ENCODE measurements around the gene TXNDC11.

The TXNDC11 gene

DNA sequence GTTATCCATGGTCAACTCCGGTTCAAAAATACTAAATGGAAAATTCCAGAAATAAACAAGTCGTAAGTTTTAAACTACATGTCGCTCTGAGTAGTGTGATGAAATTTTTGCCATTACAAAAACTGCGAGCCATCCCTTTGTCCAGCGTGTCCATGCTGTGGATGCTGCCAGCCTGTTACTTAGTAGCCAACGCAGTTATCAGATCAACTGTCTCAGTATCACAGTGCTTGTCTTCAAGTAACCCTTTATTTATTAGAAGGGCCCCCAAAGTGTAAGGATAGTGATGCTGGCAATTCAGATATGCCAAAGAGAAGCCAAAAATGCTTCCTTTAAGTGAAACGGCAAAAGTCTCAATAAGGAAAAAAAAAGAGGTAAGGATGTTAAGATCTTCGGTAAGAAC is 50.5 kb downstream of the TXNDC11 start:
- Histone ChIP-seq H3K4me1 (peaks cover 44% of the 10 kb centered on the region), H3K36me3 (peaks cover 86% of the 10 kb centered on the region)
- TF ChIP-seq Cebpa-rat (IDR thresholded peaks at IDR 0.05) = no peak

DNA sequence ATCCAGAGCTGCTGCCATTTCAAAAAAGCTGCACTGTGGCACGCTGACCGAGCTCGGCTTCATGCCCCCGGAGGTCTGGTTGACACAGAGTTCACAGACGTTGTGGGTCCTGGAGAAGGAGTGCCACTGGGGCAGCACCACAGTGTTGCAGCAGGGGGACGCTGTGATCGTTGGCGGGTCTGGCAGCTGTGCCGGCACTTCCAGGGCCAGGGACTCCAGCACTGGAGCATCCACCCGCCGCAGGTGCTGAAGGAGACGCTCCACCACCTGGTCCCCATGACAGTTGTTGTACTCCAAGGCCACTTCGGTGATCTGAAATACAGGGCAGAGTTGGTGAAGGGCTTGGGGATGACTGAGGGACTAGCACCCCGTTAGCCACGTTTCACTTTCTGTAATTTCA is 50.9 kb downstream of the TXNDC11 start:
- no peak for TF ChIP-seq Cebpa-rat (IDR thresholded peaks at IDR 0.05)
- H4K20me1 ChIP-seq = no peaks in the 10 kb centered on the region
- peaks cover 86% of the 10 kb centered on the region for H3K36me3 ChIP-seq
- peaks cover 48% of the 10 kb centered on the region for H3K4me1 ChIP-seq
- no peak overlapping the region for H3K27ac ChIP-seq
- no peak overlapping the region for H3K9ac ChIP-seq
- no peaks in the 10 kb centered on the region for H3K27me3 ChIP-seq
- H3K4me3 ChIP-seq = no peak overlapping the region
- H3K9me3 ChIP-seq = no peaks in the 10 kb centered on the region
- no peak overlapping the region for H3K4me2 ChIP-seq

More for the DNA sequence above, 50.5 kb downstream of the TXNDC11 start:
- Histone ChIP-seq H3K27ac (no peak overlapping the region), H3K9ac (no peak overlapping the region), H3K9me3 (no peaks in the 10 kb centered on the region), H4K20me1 (no peaks in the 10 kb centered on the region), H3K27me3 (no peaks in the 10 kb centered on the region), H3K4me2 (no peak overlapping the region), H3K4me3 (no peak overlapping the region)

DNA sequence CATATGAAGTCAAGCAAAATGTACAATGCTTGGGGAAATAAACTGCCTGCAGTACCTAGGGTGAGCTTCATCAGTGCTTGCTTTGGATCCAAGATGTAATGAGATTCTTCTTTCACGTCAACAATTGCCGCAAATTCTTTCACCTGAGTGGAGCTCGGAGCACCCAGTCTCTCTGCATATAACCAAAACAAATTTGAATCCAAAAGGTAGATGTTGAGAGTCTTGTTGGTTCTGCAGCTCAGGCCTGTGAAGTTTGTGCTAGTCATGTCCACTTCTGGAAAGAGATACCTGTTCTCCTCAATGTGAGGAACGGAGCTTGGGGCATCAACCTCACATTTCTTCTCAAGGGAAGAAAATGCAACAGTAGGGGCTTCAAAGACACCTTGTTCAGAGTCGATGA is 51.4 kb downstream of the TXNDC11 start:
- H3K27me3 ChIP-seq = no peaks in the 10 kb centered on the region
- H3K4me1 ChIP-seq = peaks cover 53% of the 10 kb centered on the region
- H3K4me2 ChIP-seq = no peak overlapping the region
- H3K4me3 ChIP-seq = no peak overlapping the region
- H3K9ac ChIP-seq = no peak overlapping the region
- peaks cover 86% of the 10 kb centered on the region for H3K36me3 ChIP-seq
- H3K27ac ChIP-seq = no peak overlapping the region
- no peaks in the 10 kb centered on the region for H4K20me1 ChIP-seq
- H3K9me3 ChIP-seq = no peaks in the 10 kb centered on the region
- no peak for TF ChIP-seq Cebpa-rat (IDR thresholded peaks at IDR 0.05)

DNA sequence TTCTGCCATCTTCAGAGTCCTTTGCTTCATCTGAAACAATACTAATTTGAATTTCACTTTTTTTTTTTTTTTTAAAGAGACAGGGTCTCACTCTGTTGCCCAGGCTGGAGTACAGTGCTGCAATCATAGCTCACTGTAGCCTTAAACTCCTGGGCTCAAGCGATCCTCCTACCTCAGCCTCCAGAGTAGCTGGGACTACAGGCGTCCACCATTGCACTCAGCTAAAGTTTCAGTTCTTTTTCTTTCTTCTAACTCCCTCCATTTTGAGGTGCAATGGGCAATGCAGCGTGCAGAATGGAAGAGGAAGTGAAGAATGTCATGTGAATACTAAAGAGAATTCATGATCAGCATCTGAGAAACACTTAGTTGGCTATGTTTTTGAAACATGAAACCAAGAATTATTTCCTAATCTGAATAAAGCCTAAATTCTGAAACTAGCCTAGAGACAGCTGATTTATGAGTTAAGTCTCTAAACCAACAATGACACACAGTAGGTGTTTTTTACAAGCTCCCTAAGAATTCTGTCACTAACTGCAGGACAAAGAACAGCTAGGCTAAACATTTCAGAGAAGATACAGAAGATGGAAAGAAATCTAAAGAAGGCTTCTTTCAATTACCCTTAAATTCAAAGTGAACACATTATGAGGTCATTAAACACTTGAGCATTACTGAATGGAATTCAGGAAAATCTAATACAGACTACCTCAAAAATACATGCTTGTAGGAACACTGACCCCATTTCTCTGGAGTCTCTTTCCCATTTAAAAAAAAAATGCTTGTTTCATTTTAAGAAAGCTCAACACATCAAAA is 53.4 kb downstream of the TXNDC11 start:
- no peaks in the 10 kb centered on the region for H3K27me3 ChIP-seq
- no peak overlapping the region for H3K9ac ChIP-seq
- H3K36me3 ChIP-seq = peaks cover 86% of the 10 kb centered on the region
- no peak overlapping the region for H3K27ac ChIP-seq
- no peak for TF ChIP-seq Cebpa-rat (IDR thresholded peaks at IDR 0.05)
- no peaks in the 10 kb centered on the region for H4K20me1 ChIP-seq
- no peaks in the 10 kb centered on the region for H3K9me3 ChIP-seq
- H3K4me2 ChIP-seq = peak overlapping the region; percentile 48
- H3K4me1 ChIP-seq = peaks cover 63% of the 10 kb centered on the region
- H3K4me3 ChIP-seq = no peak overlapping the region

DNA sequence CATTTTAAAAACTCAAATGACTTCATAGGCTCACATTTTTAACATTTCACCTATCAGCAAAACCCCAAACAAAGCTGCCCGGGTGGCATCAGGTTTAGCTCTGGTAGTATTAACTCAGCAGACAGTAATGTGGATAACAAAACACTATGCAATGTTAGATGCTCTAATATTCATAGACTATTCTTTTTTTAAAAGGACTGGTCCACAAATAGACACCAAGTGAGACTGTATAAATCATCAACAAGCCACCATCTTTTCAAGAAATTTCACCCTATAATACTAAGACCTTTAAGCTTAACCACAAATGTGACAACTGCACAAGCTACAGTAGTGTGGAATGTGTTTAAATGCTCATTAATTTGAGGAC is 54.2 kb downstream of the TXNDC11 start:
- peaks cover 86% of the 10 kb centered on the region for H3K36me3 ChIP-seq
- H3K27me3 ChIP-seq = no peaks in the 10 kb centered on the region
- H3K9ac ChIP-seq = no peak overlapping the region
- H3K4me2 ChIP-seq = peak overlapping the region; percentile 48
- TF ChIP-seq Cebpa-rat (IDR thresholded peaks at IDR 0.05) = no peak
- no peaks in the 10 kb centered on the region for H4K20me1 ChIP-seq
- no peaks in the 10 kb centered on the region for H3K9me3 ChIP-seq
- no peak overlapping the region for H3K4me3 ChIP-seq
- H3K4me1 ChIP-seq = peaks cover 71% of the 10 kb centered on the region
- H3K27ac ChIP-seq = no peak overlapping the region

DNA sequence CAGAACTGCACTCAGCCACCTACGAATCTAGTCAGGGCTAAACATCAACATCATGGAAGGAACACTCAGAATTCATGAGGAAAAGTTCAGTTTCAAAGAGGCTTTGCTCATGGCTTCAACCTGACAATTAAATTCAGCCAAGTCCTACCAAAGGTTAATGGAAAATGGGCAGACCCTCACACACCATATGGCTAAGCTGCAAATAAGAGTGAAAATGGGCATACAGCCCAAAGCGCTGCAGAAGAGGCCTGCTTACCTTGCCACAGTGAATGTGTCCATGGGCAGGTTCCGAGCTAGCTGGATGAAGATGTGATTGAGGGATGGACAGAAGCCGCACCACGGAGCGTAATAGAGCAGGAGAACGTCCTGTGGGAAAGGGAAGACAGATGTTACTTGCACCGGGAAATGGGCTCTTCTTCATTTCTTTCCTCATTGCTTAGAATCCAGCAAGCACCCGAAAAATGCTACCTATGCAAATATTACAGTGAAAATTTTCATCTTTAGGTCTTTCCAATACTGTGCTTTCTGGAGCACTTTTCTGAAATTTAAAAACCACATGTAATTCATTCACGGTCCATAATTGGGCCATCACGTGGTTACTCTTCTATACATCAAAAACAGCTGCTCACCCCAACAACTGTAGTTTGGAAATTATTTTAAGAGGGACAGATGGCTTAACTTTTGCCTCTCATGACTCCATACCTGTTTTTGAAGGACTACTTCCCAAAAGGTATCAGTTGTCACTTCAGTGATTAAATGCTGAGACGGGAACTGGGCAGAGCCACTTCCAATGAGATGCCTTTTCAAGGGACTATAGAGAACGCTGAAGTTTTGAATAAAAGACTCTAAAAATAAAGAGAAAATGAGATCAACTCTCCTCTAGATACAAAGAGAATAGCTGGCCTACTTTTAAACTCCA is 54.8 kb downstream of the TXNDC11 start:
- Histone ChIP-seq H3K27ac (no peak overlapping the region), H3K36me3 (peaks cover 86% of the 10 kb centered on the region), H3K4me2 (peak overlapping the region; percentile 48)

DNA sequence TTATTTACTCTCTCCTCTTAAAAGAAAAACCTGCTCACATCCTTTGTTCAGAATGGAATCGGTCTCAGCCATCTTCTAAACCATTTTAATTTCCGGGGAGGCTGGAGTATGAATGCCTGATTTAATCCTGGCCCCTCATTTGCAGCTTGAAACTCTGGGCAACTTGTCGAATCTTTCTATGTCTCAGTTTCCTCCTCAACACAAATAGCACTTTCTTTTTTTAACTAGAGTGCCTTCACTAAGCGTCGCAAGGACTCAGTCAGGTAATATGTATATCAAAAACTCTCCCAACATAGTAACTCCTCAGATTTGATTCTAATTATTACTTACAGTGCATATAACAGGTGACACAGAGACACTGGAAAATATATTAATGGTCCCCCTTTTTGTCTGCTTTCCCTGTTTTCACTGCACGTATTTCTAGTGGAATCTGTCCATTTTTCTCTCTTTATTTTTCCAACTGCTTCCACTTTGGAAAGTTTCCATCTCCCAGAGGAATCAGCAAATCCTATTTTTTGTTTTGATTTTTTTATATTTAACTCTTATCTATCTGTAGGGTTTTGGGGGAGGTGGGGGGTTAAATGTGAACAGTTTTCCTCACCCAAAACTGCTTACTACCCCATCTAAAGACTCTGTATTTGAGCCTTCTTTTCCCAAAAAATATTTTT is 55.8 kb downstream of the TXNDC11 start:
- H3K4me3 ChIP-seq = no peak overlapping the region
- H4K20me1 ChIP-seq = peaks cover 15% of the 10 kb centered on the region
- H3K36me3 ChIP-seq = peaks cover 76% of the 10 kb centered on the region
- H3K27ac ChIP-seq = no peak overlapping the region
- H3K4me1 ChIP-seq = peaks cover 87% of the 10 kb centered on the region
- H3K9ac ChIP-seq = no peak overlapping the region
- no peaks in the 10 kb centered on the region for H3K9me3 ChIP-seq
- no peak for TF ChIP-seq Cebpa-rat (IDR thresholded peaks at IDR 0.05)
- H3K27me3 ChIP-seq = no peaks in the 10 kb centered on the region
- H3K4me2 ChIP-seq = 0 out of 2 replicates have a peak overlapping the region, but pooled peaks have one; percentile 1

More for the DNA sequence above, 54.8 kb downstream of the TXNDC11 start:
- Histone ChIP-seq H3K27me3 (no peaks in the 10 kb centered on the region), H3K9me3 (no peaks in the 10 kb centered on the region), H3K4me3 (no peak overlapping the region), H4K20me1 (0 out of 2 replicates have a peak, but pooled peaks cover 4% of the 10 kb centered on the region), H3K4me1 (peaks cover 77% of the 10 kb centered on the region), H3K9ac (no peak overlapping the region)
- TF ChIP-seq Cebpa-rat (IDR thresholded peaks at IDR 0.05) = no peak

DNA sequence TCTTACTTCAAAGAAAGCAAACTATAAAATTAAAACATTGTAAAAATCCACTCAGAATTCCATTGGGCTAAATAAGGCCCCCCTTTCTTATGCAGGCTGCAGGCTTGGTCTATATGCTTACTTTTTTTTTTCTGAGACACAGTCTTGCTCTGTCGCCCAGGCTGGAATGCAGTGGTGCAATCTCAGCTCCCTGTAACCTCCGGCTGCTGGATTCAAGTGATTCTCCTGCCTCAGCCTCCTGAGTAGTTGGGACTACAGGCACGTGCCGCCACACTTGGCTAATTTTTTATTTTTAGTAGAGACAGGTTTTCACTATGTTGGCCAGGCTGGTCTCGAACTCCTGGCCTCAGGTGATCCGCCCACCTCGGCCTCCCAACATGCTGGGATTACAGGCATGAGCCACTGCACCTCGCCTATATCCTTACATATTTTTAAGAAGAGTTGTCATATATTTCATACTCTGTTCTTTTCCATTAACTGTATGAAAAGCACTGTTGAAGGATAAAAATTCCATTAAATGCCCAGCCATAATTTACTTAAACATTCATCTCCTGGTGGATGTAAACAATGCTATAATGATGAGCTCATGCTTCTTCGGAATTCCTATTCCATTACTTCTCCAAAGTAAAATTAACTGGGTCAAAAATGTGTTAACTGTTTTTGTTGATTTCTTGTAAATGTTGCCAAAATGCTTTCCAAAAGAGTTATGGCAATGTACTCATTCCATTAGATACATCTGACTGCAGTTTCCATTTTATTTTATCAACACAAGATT is 56.6 kb downstream of the TXNDC11 start:
- Histone ChIP-seq H3K27ac (no peak overlapping the region), H3K27me3 (no peaks in the 10 kb centered on the region), H3K36me3 (peaks cover 69% of the 10 kb centered on the region), H3K4me3 (no peak overlapping the region), H3K4me1 (peaks cover 95% of the 10 kb centered on the region), H3K4me2 (no peak overlapping the region), H4K20me1 (peaks cover 23% of the 10 kb centered on the region), H3K9ac (no peak overlapping the region), H3K9me3 (no peaks in the 10 kb centered on the region)
- no peak for TF ChIP-seq Cebpa-rat (IDR thresholded peaks at IDR 0.05)

All from BLaER1 (cell line).